ENCODE data around the gene DCTD.

The DCTD gene

DNA sequence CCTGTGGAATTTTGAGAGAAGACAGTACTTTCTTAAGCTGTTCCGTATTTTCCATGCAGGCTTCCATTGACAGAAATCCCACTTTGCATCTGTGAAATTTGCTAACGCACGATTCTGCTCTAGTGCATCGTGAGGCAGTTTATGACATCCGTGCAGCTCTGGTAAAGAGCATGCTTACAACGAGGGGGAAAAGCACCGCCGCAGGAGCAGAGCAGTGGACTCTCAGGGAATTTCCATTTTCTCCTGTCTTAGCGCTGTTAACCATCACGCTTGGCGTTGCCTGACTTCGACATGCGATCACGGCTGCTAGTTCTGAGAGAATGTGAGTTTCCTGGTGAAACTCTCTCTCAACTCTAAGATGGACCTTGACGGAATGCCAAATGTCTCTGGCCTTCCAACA, 43.9 kb downstream of the DCTD start:
- DNase-seq (ENCODE audit: low read depth in 2 of 2), result no peak

DNA sequence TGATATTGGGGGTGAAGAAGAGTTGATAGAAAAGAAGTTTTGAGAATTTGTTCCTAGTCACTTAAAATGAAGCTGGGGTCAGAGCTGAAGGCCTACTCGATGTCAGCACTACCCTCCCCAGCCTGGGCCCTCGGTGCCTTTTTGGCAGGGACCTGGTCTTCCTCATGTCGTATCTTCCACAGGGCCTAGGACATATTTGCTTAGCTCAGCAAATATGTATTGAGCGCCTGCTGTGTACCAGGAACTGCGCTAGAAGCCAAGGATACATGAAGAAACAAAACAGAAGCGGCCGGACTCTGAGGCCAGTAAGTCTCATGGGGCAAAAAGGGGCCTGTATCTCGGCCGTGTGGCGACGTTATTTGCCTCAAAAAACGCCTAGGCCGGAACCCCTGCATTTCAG, 44.3 kb downstream of the DCTD start:
- DNase-seq (ENCODE audit: low read depth in 2 of 2), result no peak

DNA sequence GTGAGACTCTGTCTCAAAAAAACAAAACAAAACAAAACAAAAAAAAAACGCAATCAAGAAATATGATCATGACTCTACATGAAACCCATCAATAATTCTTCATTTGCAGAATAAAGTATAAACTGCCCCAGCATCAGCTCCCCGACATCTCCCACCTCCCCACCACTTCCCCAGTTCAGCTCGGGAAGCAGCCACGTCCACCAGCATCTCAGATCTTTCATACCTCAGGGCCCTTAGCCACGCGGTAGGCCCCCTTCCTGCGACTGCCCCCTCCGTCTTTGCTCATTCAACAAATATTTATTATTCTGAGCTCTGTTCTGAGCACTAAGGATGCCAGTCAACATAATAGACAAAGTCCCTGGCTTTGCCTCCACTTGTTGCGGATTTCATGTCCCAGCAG, 45.6 kb downstream of the DCTD start:
- no peak for DNase-seq (ENCODE audit: low read depth in 2 of 2)

DNA sequence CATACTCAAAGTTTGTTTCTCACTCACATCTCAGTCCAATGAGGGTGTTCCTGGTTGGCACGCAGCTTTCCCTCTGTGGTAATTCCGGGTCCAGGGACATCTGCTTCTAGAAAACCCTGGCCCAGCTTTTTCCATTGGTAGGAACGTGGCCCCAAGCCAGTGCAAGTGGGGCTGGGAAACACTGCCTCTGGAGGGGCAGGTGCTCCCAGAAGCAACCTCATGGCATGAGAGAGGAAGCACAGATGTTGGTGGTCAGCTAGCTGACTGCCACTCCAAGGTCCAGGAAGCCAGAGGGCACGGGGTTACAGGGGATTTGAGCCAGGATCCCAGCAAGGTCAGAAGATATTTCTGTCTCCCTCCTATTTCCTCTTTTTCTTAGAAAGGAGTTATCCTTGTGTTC, 47.5 kb downstream of the DCTD start:
- DNase-seq (ENCODE audit: low read depth in 2 of 2), result no peak

DNA sequence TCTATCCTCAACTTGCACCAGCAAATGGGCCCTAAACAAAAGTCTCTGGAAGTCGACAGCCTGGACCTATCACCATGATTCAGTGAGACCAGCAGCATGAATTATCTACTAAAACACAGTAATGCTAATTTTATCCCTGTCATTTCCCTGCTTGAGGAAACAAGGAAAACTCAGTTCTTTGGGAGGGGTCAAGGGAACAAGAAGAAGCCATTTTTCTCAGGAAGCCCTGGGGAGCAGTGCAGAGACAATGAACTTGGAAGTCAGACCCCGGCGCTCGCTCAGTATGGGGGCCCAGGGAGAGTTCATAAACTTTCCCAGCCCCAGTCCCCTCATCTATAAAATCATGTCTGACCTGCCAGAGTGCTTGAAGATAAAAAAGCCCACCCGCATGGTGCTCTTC, 50.4 kb downstream of the DCTD start:
- DNase-seq (ENCODE audit: low read depth in 2 of 2), result no peak

DNA sequence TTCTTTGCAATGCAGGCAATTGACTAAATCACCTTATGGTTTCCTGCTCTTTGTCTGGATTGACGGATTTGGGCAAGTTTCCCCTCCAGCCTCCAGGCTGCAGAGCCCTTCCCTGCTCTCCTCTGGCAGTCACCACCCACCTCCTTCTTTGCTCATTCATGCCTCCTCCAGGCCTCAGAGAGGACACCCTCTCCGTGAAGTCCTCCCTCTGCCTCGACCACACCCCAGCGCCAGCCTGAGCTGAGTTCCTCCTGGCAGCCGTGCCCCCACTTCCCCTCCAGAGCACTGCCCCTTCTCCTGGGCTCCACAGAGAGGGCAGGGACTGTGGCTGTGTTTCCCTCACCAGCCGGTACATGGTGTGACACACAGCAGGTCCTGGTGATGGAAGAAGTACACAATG, 53.7 kb downstream of the DCTD start:
- DNase-seq (ENCODE audit: low read depth in 2 of 2), result no peak

DNA sequence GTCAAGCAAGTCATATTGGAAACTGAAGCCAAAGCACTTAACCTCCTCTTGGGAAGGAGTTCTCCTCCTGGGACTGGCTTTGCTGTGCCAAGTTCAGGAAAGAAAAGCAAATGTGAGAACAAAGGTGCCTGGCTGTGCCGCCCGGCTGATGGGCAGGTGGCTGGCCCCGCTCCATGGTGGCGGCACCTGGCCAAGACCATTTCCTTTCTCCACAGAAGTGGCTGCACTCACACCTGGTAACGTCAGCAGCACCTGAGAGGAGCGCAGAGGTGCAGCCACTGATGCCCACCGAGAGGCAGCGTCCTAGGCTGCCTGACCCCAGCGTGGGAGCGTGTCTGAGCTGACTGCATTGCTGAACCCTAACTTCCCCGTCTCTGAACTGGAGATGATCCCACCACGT, 54.3 kb downstream of the DCTD start:
- no peak for DNase-seq (ENCODE audit: low read depth in 2 of 2)

DNA sequence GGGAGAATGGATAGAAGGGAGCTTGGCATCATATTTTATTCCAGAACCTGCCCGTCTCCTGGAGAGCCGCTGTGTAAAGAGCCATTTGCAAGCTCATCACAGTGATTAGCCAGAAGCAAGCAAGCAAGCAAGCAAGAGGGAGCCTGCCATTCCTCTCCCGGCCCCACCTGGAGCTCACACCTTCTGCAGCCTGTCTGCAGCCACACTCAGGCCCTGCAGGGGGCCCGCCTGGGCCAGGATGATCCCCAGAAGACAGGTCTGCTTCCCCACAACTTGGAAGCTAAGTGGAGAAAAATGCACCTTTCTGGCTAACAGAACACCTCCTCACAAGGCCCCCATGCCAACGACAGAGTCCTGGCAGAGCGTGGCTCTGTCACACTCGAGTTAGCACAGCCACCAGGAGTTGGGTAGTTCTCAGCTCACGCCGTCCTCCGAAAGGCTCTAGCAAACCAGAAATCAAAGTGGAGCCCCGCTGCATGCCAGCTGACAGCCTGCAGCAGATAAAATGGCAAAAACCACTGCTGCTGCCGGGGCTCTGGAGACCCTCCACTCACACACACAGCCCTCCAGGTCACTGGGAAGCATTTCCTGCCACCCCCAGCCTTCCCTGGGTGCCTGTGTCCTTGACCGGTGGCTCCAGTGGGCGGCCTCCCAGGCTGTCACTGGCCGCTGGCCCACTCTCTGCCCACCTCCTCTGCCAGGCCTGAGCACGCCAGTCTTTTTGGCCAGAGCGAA, 54.9 kb downstream of the DCTD start:
- no peak for DNase-seq (ENCODE audit: low read depth in 2 of 2)

DNA sequence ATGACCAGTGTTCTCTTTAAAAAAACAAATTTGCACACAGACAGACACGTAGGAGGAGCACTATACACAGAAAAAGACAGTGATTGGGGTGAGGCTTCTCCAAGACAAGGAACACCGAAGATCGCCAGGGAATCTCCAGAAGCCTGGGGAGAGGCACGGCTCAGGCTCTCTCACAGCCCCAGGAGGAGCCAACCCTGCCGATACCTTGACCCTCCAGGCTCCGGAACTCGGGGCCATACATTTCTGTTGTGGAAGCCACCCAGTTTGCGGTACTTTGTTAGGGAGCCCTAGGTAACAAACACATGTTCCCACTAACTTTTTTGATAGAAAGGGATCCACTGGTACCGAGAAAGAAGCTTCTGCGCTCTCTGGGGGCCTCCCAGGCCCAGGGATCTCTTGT, 55.8 kb downstream of the DCTD start:
- DNase-seq (ENCODE audit: low read depth in 2 of 2), result no peak

DNA sequence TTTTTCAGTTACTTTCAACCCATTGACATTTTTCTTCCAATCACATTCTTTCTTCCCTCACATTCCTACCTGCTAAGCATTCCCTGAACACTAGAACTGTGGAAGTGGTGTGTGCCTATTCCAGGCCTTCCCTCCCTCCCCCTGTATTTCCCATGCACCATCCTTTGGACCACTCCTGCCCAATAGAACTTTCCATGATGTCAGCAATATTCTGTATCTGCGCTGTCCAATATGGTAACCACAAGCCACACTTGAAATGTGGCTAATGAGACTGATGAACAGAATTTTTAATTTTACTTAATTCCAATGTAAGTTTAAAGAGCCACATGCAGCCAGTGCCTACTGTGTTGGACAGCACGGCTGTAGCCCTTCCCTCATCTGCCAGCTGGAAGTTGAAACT, 57.5 kb downstream of the DCTD start:
- DNase-seq (ENCODE audit: low read depth in 2 of 2), result no peak

DNA sequence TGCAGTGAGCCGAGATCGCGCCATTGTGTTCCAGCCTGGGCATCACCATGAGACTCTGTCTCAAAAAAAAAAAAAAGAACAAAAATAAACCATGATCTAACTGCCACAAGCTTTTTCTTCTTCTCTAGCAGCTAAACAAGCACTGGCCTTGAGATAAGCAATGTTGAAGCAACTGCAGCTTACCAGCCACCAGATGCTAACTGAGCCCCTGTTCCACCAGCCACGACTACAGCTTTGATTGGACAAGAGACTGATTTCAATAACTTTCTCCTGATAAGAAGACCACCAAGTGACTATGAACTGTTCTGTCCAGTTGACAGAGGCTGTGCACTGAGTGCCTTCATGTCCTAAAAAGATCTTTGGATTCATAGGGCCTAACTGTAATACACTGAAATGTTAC, 58.5 kb downstream of the DCTD start:
- no peak for DNase-seq (ENCODE audit: low read depth in 2 of 2)

DNA sequence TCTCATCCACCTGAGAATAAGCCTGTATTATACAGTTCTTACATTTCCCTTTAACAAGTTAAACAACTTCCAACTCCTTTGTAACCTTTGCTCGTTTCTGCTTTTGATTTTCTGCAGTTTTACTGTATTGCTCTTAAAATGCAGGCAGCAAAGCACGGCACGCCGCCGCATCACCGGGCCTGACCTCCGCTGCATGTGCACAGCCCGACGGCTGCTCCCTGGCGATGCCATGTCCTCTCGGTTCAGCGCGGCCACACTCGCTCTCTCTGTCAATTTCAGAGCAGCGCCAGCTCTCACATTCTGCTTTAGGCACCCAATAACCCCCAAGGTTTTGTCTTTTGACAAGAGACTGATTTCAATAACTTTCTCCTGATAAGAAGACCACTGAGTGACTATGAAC, 60.3 kb downstream of the DCTD start:
- DNase-seq (ENCODE audit: low read depth in 2 of 2), result no peak

DNA sequence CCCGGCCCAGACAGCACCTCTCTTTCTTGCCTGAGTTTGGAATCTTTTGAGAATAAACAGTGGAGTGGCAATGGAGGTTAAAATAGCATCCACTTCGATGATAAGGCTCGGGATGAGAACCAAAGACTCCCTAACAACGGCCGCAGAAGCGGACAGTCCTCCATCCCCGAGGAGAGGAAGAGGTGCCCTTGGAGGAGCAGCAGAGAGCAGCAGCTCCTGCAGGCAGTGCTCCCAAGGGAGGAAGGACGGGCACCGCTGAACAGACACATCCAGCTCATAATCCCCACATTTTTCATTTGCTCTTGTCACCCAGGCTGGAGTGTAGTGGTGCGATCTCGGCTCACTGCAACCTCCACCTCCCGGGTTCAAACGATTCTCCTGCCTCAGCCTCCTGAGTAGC, 61.3 kb downstream of the DCTD start:
- DNase-seq (ENCODE audit: low read depth in 2 of 2), result no peak

DNA sequence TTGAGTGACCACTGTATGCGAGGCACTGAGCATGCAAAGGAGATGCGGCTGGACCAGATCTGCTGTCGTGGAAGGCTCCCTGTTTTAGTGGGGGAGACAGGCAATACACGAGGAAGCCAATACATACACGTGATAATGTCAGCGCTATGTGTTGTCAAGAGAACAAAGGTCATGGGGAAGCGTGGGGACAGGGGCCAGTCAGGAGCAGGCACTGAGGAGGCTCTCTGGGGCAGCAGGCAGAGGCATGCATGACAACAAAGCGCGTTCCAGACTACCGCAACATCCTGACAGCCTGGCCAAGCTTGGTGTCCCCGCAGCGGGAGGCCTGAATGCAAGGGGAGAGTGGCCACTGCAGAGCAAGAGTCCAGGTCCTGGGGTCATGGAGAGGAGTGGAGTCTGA, 61.9 kb downstream of the DCTD start:
- DNase-seq (ENCODE audit: low read depth in 2 of 2), result no peak

DNA sequence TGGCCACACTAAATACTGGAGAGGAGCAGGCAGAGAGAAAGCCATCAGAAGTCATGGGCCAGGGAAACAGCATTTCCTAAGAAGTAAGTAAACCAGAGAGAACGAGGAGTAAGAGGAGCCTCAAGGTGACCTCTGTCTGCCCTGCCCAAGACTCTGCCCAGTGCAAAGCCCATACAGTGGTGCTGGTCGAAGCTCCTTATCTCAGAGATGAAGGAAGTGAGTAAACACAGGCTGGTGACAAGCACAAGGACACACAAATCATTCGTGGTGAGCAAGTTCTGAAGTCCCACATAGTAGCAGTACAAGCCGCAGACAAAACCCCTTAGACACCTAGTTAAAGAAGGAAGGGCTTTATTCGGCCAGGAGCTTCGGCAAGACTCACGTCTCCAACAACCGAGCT, 62.7 kb downstream of the DCTD start:
- DNase-seq (ENCODE audit: low read depth in 2 of 2), result no peak

DNA sequence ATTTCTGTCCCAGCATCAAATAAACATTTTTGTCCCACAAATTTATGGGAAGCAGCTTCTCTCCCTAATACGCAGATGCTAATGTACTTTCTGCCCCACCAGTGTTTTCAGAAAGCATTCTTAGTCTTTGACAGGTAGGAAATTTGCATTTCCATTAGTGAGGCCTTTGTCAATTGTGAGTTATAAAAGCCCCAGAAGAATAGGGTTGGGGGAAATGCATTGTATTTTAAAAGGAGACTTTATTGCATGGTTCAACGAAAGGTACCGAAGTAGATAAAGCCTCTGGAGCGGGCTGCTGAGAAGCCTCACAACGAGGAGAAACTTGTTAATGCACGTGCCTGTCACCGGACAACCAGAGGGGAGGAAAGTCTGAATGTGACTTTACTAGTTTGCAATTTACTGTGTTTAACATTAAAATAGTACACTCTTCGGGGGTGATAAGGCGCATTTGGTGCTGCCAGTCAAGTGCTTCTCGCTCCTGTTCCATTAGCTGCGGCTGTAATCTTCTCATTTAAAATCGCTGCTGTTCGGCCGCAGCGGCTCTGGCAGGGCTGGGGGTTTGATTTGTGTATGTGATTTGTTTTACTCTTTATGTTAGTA, 63.4 kb downstream of the DCTD start:
- no peak for DNase-seq (ENCODE audit: low read depth in 2 of 2)

DNA sequence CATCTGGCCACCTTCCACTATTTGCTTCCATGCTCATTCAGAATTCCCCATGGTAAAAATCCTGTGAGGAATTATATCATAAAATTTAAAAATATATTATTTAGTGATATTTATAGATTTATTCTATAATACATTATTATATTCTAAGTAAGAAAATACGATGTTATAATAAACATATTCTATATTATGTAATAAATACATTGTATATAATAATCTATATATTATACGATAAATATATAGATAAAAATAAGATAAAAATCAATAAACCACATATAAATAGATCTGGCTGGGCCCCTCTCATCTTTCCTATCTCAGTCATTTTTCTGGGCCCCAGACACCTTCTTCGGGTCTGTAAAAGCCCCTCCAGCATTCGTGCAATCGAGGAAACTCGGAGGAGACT, 68.5 kb downstream of the DCTD start:
- DNase-seq (ENCODE audit: low read depth in 2 of 2), result no peak

DNA sequence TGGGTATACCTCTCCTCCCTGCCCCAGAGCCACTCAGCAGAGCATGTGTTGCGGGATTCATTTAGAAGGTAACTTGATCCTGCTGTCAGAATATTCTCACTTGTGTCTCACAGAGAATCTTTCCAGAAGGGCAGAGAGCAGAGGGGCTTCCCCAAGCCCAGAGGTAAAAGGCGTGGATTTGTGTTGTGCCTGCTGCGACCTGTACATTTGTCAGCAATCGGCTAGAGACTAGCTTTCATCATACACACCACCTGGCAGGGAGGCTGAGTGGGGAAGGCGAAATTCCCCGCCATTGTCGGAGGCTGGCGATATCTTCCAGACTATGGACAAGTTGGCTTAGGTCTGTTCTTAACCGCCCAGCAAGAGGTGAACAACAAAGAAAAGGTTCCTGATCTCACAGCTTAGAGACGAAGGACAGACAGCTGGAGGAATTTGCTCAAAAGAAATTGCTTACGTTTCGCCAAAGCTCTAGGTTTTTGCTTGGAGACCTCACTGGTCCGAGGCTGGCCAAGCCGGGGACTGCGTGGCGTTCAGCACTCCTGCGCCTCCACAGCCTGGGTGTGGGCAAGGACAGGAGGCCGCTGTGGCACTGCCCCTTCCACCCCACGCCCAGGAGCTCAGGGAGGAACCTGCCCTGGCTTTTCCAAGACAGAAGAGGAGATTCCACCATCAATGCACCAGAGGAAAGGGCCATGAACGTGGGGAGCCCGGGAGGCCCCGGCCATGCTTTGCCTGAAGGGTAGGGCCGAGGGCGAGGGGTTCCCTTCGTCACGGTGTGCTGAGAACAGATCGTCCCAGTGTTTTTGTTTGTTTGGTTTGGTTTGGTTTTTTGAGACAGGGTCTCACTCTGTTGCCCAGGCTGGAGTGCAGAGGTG, 69.4 kb downstream of the DCTD start:
- DNase-seq (ENCODE audit: low read depth in 2 of 2), result no peak

DNA sequence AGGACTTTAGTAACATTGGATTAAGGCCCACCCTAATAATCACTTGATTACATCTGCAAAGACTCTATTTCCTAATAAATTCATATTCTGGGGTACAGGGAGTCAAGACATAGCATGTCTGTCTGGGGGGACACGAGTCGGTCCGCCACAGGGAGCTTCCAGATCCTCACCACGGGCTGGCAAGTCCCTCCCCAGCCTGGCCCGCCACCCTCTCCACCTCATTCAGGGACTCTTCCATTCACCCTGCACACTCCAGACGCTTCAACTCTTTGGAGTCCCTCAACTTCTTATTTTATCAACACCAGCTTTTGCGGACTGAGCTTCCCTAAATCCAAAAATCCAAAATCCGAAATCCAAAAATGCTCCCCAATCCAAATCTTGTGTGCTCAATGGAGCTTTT, 71.2 kb downstream of the DCTD start:
- no peak for DNase-seq (ENCODE audit: low read depth in 2 of 2)

DNA sequence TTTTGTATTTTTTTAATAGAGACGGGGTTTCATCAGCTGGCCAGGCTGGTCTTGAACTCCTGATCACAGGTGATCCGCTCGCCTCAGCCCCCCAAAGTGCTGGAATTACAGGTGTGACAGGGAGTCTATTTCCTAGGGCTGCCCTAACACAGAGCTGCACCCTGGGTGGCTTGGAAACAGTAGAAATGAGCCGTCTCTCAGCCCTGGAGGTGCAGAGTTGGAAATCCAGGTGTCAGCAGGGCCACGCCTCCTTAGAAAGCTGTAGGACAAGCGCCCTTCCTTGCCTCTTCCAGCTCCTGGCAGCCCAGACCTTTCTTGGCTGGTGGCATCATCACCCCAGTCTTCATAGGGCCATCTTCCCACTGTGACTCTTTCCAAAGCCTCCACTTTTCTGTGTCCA, 71.6 kb downstream of the DCTD start:
- no peak for DNase-seq (ENCODE audit: low read depth in 2 of 2)

DNA sequence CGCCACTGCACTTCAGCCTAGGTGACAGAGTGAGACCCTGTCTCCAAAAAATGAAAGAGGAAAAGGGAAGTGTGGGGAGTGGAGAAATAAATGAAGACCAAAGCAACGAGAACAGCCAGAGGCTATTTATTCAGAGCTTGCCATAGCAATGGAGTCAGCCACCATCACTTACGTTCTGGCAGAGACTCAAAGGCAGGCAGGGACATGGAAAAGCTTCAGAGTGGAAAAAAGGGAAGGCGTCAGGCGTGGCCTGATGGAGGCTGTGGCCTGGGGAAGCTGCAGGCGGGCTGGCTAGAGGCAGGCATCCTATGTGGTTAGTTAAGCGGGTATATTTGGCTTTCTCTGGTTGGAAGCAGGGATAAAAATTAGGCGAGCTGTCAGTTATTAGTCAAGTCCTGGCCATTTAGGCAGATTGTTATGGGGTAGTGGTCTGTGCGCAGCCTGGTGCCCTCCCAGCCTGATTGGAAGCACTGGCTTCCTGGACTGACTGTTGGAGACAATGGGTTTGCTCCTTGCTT, 73.3 kb downstream of the DCTD start:
- no peak for DNase-seq (ENCODE audit: low read depth in 2 of 2)

DNA sequence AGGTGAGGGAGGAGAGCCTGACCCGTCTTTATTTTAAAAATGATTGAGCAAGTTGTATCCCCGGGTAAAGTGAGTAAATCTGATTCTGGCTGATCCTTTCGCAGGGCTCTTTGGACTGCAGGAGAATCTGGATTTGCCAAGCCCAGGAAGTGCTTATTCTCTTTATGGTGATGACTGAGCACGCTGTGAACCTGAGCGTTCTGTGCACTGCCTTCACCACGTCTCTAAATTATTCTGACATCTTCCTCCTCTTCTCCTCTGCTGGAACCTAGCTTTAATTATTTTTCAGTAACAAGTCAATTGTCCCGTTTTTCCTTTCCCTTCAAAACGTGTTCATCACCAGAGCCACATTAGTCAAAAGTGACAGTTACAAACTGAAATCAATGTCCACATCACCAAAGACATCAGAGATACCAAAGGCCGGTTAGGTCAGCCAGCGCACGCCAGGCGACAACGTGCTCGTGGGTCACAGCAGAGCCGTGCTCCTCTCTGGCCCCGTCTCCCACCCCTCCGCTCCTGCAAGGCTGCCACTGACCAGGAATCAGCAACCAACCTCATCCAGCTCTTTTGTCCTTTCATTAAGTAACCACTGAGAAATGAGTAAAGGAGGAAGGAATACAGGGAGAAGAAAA, 74.3 kb downstream of the DCTD start:
- no peak for DNase-seq (ENCODE audit: low read depth in 2 of 2)

Measured in stimulated activated CD8-positive, alpha-beta memory T cell treated with anti-CD3 and anti-CD28 coated beads, Interleukin-2, amount 100 ng/mL, for 1 hour (primary cell).